ENCODE measurements around the gene L3MBTL4.

DNA sequence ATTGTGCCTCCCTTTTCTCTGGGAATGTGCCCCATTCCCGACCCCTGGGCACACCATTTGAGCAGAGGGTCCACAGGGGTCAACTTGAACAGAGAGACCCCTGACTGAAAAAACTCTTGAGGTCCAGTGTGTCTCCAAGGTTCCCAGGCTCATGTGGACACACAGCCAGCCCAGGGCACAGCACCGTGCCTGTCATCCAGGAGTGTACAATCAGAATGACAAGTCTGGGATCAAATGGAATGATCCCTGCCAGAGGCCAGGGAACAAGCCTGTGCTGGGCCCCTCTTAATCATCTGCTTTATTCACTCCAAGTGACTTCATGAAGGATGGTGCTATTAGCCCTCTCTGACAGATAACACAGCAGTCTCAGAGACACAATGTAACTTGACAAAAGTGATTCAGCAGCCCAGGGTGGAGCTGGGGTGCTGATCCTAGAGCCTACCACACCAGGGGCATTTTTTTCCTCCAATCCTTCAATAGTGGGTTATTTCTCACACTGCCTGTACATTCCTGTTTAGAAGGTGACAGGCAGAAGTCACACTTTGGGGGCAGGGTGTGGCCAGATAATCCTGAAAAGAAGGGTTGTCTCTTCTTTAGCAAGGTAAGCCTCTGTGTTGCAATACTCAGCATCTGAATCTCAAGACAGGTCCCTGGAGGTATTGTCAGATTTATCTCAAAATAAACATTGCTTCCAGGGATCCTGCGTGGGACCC lies 435.4 kb downstream of the L3MBTL4 start:
- TF ChIP-seq CTCF (IDR thresholded peaks at IDR 0.05 in 2 of 3, conservative IDR thresholded peaks at IDR 0.05 in 1 of 3; ENCODE audit: borderline replicate concordance in 1 of 3, insufficient read depth in 1 of 3, low read depth in 2 of 3, low read length in 2 of 3) (no peak), POLR2AphosphoS5 (IDR thresholded peaks at IDR 0.05; ENCODE audit: low read depth, low read length) (no peak), POLR2A (IDR thresholded peaks at IDR 0.05; ENCODE audit: borderline replicate concordance, extremely low read depth, insufficient read depth, insufficient read length) (no peak), MAX (IDR thresholded peaks at IDR 0.05) (no peak)
